ENCODE results near the gene XYLT1. TPM values are rescaled to one million over a fixed set of nuclear protein-coding genes. Genes with fewer than 3 reads are reported as not detected.

XYLT1 gene
- total RNA-seq, 1 donor from 2014 or later = 0.23 TPM

GRCh38 chr16:17289050-17289449 lies 181.7 kb downstream of the XYLT1 start:
- no peak for TF ChIP-seq CTCF (conservative IDR thresholded peaks at IDR 0.05; ENCODE audit: low read depth, low read length)
- DNase-seq (ENCODE audit: low read depth) = no peak
- H3K4me3 ChIP-seq (ENCODE audit: low read depth, low read length) = no peak overlapping the region

- no peak overlapping the region for H3K4me3 ChIP-seq (ENCODE audit: low read depth, low read length)
- no peak for DNase-seq (ENCODE audit: low read depth)
- TF ChIP-seq CTCF (conservative IDR thresholded peaks at IDR 0.05; ENCODE audit: low read depth, low read length) = no peak
Measured at GRCh38 chr16:17287166-17287800, 183.5 kb downstream of the XYLT1 start.

- no peak overlapping the region for H3K4me3 ChIP-seq (ENCODE audit: low read depth, low read length)
- no peak for DNase-seq (ENCODE audit: low read depth)
- no peak for TF ChIP-seq CTCF (conservative IDR thresholded peaks at IDR 0.05; ENCODE audit: low read depth, low read length)
Measured at GRCh38 chr16:17286443-17286842, 184.3 kb downstream of the XYLT1 start.

- no peak for TF ChIP-seq CTCF (conservative IDR thresholded peaks at IDR 0.05; ENCODE audit: low read depth, low read length)
- DNase-seq (ENCODE audit: low read depth) = no peak
- H3K4me3 ChIP-seq (ENCODE audit: low read depth, low read length) = no peak overlapping the region
Measured at GRCh38 chr16:17283016-17283415, 187.7 kb downstream of the XYLT1 start.

- H3K4me3 ChIP-seq (ENCODE audit: low read depth, low read length) = no peak overlapping the region
- TF ChIP-seq CTCF (conservative IDR thresholded peaks at IDR 0.05; ENCODE audit: low read depth, low read length) = no peak
- no peak for DNase-seq (ENCODE audit: low read depth)
Measured at GRCh38 chr16:17282247-17282646, 188.5 kb downstream of the XYLT1 start.

GRCh38 chr16:17281052-17281451 lies 189.7 kb downstream of the XYLT1 start:
- no peak for DNase-seq (ENCODE audit: low read depth)
- H3K4me3 ChIP-seq (ENCODE audit: low read depth, low read length) = no peak overlapping the region

More at GRCh38 chr16:17281052-17281451, 189.7 kb downstream of the XYLT1 start:
- TF ChIP-seq CTCF (conservative IDR thresholded peaks at IDR 0.05; ENCODE audit: low read depth, low read length) = no peak
